Stimulated activated CD4-positive, alpha-beta T cell treated with anti-CD3 and anti-CD28 coated beads, Interleukin-2, amount 100 ng/mL, for 24 hours (primary cell): Measurements from ENCODE around the gene ALG13.
"Not testable (repeated sequence)": the region's sequence is repeated elsewhere in the genome, so short reads cannot be mapped to it uniquely, and the experiment has no call there.

Source experiments
- DNase-seq, 2 donors: peaks; one replicate each; pipeline ENCODE4 v3.0.0-alpha.2; 2020

Gene ALG13

DNA sequence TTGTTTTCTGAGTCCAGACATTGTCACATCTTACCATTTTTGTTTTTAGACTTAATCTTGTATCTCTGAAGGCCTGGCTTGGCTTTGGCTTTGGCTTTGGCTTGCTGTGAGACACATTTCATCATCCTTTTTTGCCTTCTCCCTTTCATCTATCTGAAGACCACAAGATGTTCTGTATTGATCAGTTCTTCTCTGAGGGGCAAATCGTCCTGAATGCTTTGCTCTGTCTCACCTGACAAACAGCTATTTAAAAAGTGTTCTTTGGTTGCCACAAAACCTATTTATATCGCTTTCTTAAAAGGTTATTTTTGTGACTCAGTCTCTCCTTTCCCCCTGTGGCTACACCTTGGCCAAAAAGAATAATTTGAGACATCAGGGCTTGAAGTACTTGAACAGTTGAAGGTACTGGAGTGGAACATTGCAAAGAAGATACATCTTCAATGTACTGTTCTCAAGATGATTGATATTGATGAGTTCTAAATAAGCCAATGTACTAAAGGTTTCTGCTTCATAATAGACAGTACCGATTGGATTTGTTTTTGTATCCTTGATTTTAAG lies 80.7 kb downstream of the ALG13 start:
- no peak for DNase-seq

DNA sequence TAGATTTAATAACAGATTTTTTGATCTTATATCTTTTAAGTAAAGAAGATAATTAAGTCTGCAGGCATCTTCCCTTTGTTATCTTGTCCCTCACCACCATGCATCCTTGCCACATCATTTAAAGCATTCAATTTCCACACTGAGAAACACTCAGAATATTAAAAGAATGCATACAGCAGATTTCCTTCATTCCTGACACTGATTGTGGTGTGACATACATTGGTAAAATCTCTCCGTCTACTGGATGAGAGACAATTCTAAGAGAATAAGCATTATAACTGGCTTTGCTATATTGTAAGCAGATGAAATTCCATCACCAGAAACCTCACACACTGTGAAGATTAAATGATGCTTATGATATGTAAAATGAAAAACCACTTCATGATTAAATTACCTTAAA lies 97.6 kb downstream of the ALG13 start:
- DNase-seq, result no peak

DNA sequence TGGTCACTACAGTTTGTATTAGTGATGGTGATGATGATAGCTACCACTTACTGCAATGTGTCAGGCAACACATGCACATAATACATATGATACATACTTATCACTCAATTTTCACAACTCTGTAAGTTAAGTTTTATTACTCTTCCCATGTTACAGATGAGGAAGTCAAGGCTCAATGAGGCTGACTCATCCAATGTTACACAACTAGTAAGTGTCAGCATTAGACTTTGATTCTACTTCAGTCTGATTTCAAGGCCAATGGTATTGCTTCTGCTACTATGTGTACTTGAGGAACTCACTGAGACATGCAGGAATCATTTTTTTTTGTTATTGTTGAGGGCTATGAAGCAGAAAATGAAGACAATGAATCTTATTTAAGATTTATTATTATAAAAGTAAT lies 98.6 kb downstream of the ALG13 start:
- no peak for DNase-seq

DNA sequence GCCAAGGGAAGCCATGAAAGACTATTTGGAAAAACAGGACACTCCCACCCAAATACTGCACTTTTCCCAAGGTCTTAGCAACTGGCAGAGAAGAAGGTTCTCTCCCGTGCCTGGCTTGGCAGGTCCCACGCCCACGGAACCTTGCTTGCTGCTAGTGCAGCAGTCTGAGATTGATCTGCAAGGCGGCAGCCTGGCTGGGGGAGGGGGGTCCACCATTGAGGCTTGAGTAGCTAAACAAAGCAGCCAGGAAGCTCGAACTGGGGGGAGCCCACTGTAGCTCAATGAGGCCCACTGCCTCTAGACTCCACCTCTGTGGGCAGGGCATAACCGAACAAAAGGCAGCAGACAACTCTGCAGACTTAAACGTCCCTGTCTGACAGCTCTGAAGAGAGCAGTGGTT lies 103.7 kb downstream of the ALG13 start:
- no peak for DNase-seq

DNA sequence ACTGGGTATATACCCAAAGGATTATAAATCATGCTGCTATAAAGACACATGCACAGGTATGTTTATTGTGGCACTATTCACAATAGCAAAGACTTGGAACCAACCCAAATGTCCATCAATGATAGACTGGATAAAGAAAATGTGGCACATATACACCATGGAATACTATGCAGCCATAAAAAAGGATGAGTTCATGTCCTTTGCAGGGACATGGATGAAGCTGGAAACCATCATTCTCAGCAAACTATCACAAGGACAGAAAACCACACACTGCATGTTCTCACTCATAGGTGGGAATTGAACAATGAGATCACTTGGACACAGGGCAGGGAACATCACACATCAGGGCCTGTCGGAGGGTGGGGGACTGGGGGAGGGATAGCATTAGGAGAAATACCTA lies 109.1 kb downstream of the ALG13 start:
- DNase-seq, result not testable (repeated sequence)
